ENCODE data around the gene GREM2.

Gene GREM2

DNA sequence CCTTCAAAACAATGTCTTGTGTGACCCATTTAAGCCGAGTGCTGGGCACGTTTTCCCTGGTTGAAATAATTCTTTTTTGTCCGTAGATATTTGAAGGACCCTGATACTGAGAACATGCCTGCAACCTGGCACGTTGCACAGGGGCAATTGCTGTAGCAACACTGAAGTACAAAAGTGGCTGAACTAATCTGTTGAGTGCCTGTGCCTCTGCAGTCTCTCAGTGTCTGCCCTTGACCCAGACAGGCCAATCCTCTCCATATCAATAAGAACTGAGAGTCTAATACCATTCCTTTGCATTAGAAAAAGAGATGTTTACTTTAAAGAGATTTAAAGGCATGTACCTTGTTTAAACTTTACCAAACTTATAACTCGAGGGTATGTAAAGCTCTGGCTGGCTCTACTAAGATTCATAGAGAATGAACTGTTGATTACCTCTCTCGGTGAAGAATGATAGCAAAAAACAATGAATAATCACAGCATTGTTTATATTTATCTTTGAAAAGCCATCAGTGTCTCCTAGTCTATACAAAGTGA is 2.4 kb downstream of the GREM2 start:
- DNase-seq, result no peak

DNA sequence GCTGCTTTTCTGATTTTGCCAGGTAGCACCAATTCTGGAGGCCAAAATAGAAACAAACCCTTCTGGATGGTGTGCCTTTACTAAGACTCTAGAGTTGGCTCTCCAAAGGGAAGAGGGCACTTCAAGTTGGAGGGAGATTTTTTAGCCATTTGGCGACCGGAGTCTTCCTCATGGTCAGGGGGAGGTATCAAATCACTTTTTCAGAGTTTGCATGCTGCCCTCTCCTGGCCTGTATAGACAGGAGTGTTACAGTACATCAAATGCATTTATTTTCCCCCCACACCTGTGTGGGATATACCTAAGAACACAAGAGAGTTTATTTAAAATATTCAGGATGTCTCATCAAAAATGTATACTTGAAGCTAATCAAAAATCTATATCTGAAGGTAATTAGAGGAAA is 3.2 kb downstream of the GREM2 start:
- DNase-seq, result no peak

DNA sequence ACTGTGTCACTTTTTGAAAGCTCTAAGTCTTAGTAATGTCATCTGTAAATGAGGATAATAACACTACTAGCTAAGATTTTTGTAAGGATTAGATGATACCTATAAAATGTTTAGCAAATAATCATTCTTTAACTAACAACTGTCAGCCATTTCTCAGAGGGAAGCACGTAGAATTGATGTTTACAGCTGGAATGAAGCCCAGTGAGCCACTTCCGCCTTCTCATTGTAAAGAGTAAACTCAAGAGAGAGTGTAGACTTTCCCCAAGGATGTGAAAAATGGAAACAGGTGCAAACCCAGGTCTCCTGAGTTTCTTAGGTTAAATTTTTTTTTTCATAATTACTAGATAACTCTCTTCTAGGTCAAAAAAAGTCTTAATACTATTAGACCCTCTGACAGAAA is 4.9 kb downstream of the GREM2 start:
- DNase-seq, result no peak

DNA sequence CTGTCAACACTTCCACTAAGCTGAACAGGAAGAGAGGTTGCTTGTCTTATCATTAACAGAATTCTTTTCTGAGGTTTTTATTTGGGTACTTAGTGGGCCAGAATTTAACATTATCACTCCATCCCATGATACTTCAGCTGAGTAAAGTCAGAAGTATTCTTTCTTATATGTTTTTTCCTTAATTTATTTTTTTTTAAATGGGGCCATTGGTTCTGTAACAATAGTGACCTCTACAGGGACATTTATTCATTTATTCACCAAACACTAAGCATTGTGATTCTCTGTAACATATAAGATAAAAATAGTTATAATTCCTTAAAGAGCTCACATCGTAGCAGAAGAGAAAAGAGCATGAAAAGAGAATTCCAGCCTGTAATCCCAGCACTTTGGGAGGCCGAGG is 9.8 kb downstream of the GREM2 start:
- no peak for DNase-seq

DNA sequence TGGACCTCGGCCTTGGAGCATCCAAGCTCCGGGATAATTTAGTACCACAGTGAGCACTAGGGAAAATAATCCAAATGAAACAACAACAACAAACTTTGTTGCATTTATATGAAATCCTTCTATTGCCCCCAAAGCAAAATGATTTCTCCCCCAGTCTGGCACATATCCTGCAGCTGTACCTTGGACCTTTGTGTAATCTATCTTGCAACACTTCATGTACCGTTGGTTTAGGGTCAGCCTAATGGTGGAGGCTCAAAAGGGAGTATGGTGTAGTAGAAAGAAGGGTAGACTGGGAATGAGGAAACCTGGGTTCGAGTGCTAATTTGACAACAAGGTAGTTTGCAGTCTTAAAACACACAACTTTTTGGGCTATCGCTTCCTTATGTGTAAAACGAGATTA is 12.1 kb downstream of the GREM2 start:
- no peak for DNase-seq

DNA sequence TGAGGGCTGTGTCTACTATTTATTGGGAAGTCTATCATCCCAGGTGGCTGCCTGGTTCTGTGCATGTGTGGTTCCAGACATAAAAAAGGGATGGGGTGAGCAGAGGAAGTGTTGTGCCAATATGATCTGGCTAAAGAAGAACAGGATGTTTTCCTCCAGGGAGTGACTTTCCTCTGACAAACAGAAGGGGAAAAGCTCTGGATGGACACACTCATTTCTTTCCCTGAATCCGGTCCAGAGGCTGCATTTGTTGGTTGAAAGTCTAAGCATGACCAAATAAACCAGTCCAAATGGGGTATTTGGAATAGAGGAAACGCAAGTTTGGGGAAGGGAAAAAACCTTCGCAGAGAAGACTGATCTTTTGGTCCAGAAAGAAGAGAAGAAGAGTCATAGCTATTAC is 12.7 kb downstream of the GREM2 start:
- DNase-seq, result no peak

DNA sequence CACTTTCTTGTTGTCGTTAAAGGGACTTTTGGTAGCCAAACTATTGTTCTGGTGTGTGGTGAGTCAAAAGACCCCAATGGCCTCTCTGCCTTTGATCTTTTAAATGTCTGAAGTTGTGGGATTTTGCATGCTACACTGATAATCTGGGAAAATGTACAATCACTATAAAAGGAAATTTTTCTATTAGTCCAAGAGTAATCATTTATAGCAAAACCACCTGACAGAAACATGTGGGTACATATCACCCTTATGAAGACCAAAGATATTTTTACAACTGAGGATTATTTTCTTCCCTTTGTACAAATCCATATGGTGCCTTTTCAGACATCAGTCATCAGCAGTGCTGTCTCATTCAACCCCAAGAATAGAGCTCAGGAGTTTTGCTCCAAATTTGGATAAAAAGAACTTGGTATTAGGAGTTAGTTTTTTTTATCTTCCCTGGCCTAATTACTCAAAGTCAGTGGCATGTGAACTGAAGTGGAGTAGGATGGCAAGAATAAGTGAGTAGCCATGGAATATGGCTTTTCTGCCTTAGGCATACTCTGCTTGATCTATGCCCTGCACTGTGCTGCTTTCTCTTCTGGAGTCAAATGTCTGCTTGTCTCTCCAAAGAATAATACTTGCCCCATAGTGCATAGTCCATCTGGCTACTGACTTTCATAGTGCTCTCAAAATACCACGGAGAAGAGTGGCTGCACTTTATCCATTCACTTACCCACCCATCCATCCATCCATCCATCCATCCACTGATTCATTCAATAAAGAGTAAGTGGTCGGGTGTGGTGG is 13.5 kb downstream of the GREM2 start:
- DNase-seq, result no peak

DNA sequence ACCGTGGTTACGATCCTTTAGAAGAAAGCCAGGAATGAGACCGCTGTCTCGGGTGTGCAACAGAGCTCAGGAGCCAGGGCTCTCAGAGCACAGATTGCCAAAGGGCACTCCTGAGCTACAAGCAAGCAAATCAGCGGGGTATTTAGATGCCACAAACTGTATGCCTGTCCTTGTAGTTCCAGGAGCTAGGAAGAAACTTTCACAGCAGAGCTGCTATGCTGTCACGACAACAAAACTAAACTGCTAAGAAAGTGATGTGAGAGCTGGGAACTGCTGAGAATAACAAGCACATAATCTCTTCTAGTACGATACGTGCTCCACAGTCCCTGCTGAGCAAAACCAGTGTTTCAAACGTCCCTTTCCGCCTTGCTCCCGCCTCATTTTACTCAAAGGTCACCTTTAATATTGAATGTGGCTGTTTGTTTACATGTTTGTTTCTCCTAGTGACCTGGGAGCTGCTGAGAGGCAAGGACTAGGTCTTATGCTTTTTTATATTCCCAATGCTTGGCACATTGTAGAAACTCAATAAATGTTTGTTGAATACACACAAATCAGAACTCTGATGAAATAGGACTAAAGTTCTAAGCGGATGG is 14.7 kb downstream of the GREM2 start:
- no peak for DNase-seq

DNA sequence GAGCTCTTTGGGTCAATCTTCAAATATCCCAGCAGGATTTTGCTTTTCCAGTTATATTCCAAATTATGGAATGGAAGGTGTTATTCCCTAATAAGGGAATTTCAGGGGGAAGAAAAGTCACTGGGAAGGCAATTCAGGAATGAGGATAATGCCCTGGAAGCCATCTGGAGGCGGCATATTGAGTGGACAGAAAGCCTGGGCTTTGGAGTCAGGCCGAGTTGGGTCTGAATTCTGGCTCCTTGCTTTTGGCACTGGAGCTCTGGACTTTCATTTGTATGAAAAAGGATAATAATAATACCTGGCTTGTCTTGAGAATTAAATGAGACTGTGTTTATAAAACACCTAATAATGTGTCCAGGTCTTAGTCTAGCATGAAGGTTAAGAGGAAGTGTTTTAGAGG is 16.5 kb downstream of the GREM2 start:
- no peak for DNase-seq

DNA sequence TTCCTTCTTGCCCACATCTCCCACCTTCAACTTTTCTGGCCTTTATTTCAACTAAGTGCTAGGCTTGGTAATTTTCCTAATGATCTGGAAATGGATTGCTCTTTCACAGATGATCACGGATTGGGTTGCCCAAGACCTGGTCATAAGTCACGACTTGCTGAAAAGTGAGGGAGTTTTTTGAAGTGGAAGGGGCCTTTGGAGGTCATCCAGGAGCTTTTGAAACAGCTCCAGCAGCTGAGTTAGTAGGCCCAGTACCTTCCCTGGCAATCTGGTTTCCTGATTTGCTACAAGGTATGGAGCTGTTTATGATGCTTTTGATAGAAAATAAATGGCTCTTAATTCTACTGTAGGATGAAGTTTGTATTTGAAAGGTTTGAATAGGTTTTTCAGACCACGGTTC is 20.4 kb downstream of the GREM2 start:
- DNase-seq, result no peak

DNA sequence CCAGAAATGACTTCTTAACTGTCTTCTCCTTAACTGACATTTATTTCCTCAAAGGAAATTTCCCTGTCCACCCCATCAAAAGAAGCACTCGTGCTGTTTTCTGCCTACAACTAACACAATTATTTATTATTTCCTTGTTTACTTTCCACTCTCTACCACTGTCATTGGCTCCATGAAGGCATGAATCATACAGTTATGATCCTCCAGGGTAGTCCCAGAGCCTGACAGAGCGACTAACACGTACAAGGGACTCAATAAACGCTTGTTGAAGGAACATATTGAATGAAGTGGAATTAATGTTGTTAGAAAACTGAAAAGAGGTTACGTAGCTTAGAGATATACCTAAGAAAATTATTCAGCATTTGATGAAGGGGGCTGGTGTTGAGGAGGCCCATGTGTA is 20.9 kb downstream of the GREM2 start:
- DNase-seq, result no peak

DNA sequence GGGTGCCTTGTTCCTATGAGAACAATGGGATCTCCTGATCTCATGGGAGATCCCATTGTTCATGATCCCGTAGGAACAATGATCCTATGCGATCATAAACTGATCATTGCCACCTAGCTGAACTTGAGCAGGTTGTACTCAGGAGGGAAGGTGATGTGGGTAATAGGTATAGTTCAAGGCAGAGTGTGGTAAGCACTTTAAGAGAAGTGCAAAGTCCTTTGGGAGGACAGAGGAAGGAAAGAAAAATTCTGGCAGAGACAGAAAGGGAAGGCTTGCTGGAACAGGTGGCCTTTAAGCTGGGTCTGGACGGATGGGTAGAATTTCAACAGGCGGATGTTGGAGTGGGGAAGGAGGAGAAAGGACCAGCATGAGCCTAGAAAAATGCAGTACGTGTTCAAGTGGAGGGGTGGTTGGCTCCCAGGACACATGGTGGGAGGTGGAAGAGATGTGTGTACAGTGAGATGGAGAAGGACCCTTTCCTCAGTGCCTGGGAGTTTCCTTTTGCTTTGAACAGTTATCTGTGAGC is 22.3 kb downstream of the GREM2 start:
- DNase-seq, result no peak

DNA sequence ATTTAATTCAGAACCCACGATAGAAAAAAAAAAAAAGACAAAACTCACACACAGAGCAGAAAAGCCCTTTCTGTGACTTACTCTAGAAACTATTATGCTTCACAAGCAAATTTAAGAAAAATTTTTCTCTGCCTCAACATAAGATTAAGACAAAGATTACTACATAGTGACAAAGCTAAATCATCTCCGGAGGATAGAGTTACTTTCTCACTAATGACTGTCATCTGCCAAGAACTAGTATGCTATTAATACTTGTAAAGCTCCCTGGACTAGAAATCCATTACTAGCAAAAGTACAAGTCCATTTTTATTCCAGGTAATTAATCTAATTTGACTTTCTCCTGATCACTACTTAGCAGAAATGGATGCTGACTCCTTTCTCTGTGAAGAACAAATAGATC is 25.9 kb downstream of the GREM2 start:
- no peak for DNase-seq

DNA sequence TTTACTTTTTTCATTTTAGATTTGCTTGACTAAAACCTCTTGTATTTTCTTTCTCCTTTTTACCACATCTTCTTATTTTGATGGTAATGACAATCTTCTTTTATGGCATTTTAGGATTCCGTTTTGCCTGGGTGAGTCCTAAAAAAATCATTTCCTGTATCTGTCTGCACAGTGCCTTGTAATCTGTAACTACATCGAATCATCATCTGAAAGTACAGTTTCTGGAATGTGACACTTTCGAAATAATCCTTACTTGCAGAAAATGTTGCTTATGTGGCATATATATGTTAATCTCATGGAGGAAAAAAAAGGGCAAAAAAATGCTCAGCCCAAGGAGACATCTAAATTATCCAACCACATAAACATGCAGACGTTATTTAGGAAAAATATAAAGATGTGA is 29.0 kb downstream of the GREM2 start:
- DNase-seq, result no peak

DNA sequence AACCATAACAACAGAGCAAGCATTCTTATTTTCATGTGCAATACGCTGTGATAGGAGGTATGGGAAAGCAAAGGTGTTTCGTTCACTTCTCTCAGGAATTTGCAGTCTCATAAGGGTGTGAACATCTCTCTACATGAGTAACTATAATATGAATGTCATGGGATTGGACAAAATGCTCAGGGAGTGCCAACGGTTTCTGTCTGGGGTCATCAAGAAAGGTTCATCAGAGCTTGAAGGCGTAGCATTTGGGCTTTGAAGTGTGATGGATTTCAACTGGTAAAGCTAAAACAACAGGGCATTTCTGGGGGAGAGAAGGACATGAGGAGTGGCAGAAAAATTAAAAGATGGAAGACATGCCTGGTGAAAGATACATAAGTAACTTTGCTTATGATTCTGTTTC is 32.4 kb downstream of the GREM2 start:
- DNase-seq, result no peak

DNA sequence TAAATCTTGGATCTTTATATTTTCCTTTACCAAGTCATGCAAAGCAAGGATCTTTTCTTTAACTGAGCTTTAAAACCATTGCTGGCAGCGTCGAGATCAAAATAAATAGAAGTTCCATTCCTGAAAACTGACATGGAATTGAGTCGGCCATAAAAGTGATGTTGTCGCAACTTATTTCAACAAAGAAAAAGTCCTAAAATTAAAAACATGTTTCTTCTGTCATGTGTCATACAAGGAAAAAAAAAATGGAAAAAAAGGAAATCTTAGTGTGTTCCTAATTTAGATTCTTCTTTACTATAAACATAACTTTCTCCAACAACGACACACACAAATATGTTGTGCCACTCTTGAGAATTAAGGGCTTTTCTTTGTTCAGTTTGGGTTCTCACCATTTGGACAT is 34.9 kb downstream of the GREM2 start:
- no peak for DNase-seq

DNA sequence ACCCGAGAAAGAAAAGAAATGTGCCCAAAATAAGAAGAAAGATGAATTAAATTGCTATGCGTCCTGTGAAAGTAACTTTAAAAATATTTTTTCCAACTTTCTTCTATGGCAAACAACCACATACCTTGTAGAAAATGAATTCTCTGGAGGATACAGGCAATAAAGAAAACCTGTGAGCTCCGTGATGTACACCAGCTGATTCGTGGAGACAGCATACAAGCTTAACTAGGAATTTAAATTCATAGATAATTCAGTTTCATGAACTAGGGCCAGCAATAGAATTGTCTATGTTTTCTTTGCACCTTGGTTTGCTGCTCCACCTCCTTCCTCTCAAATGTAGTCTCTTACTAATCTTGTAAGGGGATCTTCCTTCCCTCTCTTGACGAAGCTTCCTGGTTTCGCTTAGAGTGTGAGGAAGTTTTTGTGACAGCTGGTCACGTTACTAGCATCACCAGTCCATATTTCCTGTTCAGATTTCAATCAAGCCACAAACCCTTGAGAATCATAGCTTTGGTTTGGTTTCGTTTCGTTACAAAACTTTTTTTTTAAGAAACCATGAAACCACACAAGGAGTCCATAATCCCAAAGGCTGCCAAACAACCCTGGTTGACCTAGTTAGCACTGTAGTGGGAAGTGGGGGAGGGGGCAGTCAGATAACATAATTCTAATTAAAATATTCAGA is 35.8 kb downstream of the GREM2 start:
- no peak for DNase-seq

DNA sequence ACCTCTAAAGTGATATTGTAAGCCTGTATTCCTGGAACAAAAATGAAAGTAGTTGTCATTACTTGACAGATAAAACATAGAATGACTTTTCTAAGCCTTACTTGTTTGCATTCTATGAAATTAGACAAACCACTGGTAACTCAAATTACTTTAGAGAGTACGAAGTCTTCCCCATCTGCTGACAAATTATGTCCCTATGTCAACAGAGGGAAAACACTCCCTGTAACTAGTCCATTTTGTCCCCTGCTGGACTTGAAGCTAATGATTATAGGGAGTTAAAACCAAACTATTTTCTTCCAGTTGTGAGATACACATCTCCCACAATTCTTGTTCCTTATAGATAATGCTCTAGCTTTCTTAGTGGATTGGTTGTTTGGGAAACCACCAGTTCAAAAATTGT is 39.6 kb downstream of the GREM2 start:
- no peak for DNase-seq

DNA sequence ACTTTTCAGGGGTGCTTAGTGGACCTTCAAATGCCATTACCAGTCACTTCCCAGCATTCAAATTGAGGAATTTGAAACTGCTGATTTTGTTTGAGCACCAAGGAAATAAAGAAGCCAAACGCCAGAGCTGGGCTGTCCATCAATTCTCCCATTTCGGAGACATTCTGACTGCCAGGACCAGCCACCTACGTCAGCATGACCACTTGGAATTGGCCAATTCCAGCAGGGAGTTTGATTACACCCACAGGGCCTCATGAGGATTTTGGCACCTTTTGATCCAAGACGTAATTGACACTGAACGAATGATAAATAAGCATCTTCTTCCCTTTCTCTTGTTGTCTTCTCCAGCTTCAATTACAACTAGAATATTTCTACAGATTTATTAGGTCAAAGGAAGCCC is 40.2 kb downstream of the GREM2 start:
- DNase-seq, result no peak

DNA sequence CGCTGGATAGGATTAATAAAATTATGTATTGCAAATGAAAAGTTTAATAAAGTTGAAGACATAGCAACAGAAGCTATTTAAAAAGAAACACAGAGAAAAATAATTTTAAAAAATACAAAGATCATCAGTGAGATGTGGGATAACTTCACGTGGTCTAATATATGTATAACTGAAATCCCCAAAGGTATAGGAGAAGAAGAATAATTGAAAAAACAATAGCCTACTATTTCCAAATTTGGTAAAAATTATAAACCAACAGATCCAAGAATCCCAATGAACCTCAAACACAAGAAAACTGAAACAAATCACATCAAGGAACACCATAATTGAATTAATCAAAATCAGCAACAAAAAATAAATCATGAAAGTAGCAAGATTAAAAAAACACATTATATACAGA is 44.9 kb downstream of the GREM2 start:
- DNase-seq, result no peak

DNA sequence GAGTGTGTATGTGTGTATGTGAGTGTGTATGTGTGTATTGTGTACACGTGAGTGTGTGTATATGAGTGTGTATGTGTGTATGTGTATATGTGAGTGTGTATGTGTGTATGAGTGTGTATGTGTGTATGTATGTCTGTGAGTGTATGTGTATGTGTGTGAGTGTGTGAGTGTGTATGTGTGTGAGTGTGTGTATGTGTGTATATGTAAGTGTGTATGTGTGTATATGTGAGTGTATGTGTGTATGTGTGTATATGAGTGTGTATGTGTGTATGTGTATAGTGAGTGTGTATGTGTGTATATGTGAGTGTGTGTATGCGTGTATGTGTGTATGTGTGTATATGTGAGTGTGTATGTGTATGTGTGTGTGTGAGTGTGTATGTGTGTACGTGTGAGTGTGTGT is 49.2 kb downstream of the GREM2 start:
- DNase-seq, result no peak

DNA sequence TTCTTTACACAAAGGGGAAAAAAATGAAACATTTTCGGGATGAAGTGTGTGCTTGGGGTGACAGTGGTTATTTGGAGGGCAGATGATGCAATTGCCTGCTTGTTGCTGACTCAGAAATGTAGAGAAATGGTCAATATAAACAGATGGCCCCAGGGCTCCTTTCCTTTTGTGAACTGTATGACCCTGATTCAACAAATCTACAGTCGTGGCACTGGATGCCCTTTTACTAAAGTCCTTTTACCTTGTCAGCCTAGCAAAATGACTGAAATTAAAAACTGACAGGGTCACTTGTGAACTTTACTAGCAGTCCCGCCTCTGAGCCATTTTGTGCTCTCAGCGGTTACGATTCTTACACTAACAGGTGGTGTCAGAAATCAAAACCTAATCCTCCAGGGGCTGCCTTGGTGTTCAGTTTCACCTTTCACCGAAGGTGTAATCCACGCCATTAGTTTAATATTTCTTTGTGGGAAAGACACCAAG is 49.8 kb downstream of the GREM2 start:
- no peak for DNase-seq

DNA sequence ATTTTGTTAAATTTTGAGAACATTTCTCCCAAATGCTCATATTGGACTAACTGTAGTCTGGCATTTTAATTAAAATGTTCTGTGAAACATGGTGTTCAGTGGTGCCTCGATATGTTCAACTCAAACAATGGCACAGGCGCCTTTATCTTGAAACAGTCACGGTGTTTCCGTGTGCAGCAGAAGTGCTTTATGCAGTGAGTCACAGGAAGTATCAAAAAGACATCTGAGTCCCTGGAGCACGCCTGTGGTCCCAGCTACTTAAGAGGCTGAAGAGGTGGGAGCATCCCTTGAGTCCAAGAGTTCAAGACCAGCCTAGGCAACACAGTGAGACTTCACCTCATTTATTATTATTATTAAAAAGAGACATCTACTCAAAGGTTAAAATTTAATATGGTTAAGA is 52.2 kb downstream of the GREM2 start:
- no peak for DNase-seq

DNA sequence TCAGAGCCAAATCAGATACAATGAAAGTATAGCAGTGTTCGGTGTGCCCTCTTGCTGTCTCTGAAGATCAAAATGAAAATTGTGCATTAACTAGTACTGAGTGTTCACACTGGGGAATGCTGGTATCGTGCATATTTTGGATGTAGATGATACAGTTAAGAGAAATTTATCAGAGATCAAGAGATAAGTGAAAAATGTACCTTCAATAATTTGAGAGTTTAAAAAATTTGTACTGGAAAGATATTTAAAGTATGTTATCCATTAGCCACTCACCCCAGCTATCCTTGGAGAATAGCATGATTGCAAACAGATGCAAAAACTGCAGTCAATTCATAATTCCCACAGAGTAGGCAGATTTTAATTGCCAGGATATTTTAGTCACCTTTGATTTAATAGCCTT is 56.4 kb downstream of the GREM2 start:
- DNase-seq, result no peak

Data from DMS 273 treated with DMSO at 0.1 percent for 48 hours (cell line).